OCI-LY7 (cell line): ENCODE measurements around the gene ATP6AP1. TPM values are rescaled to one million over a fixed set of nuclear protein-coding genes. Genes with fewer than 3 reads are reported as not detected.
A peak's percentile ranks its signal among the peaks of the same experiment; 100 is the strongest.

Source experiments
- BruUV-seq: library from RNA; stranded (reverse); fragments of 400-500 nt; replicated peaks from 2 replicates; lab custom pipeline; 2021; lab: Mats Ljungman, UMichigan
- CTCF ChIA-PET: fragments of 300-600 bp; sonication (Branson Sonifier 250); formaldehyde crosslinking; loops from one replicate; lab custom pipeline; 2022; ENCODE audit warnings: antibody characterized with exemption; ENCODE audit not compliant: unreplicated experiment; lab: Charles Lee
- POLR2A ChIA-PET: fragments of 300-600 bp; sonication (Branson Sonifier 250); formaldehyde crosslinking; loops from one replicate; lab custom pipeline; 2022; ENCODE audit warnings: antibody characterized with exemption; lab: Charles Lee
- DNase-seq: peaks from one replicate; pipeline ENCODE4 v3.0.0-alpha.2; 2015; ENCODE audit warnings: low spot score
- H2AFZ ChIP-seq: fragments of 200-600 bp; sonication (generic), shearing (Covaris generic); 2 replicates; pipeline ENCODE4 v1.6.1; 2014; ENCODE audit warnings: mild to moderate bottlenecking, antibody characterized with exemption, low read length, moderate library complexity
- H3K27ac ChIP-seq: fragments of 200-600 bp; sonication (generic); 2 replicates; pipeline ENCODE4 v1.5.1; 2014; ENCODE audit warnings: mixed run types, low read depth, mild to moderate bottlenecking, moderate library complexity, low read length, inconsistent platforms; ENCODE audit not compliant: poor library complexity, severe bottlenecking
- H3K36me3 ChIP-seq: fragments of 200-600 bp; sonication (generic); 2 replicates; pipeline ENCODE4 v1.6.1; 2014; ENCODE audit warnings: mild to moderate bottlenecking, antibody characterized with exemption, low read length, moderate library complexity, mixed read lengths; ENCODE audit not compliant: insufficient read depth
- H3K4me1 ChIP-seq: fragments of 200-600 bp; sonication (generic); 2 replicates; pipeline ENCODE4 v1.5.1; 2014; ENCODE audit warnings: mild to moderate bottlenecking, low read length; ENCODE audit not compliant: insufficient read depth, poor library complexity, severe bottlenecking
- H3K4me2 ChIP-seq: fragments of 200-600 bp; sonication (generic); 2 replicates; pipeline ENCODE4 v1.6.1; 2014; ENCODE audit warnings: mild to moderate bottlenecking, low read length
- H3K4me3 ChIP-seq: fragments of 200-600 bp; sonication (generic); 2 replicates; pipeline ENCODE4 v1.5.1; 2014; ENCODE audit warnings: mild to moderate bottlenecking, low read depth, low read length; ENCODE audit not compliant: poor library complexity, severe bottlenecking
- H3K79me2 ChIP-seq: fragments of 200-600 bp; sonication (generic); 2 replicates; pipeline ENCODE4 v1.6.1; 2016; ENCODE audit warnings: low read depth, mild to moderate bottlenecking, low read length, moderate library complexity, mixed read lengths; ENCODE audit not compliant: insufficient read depth
- H3K9me2 ChIP-seq: fragments of 200-600 bp; sonication (generic); 2 replicates; pipeline ENCODE4 v1.6.1; 2016; ENCODE audit warnings: mild to moderate bottlenecking, low read length, mixed read lengths; ENCODE audit not compliant: insufficient read depth
- H3K9me3 ChIP-seq: fragments of 200-600 bp; sonication (generic); 2 replicates; pipeline ENCODE4 v1.6.1; 2014; ENCODE audit warnings: mild to moderate bottlenecking, mixed run types, low read length, mixed read lengths
- H4K20me1 ChIP-seq: fragments of 200-600 bp; sonication (generic); 2 replicates; pipeline ENCODE4 v1.6.1; 2014; ENCODE audit warnings: mild to moderate bottlenecking, antibody characterized with exemption, low read length, moderate library complexity, mixed read lengths; ENCODE audit not compliant: insufficient read depth
- CTCF ChIP-seq: fragments of 200-600 bp; sonication (generic); conservative IDR thresholded peaks from 2 replicates; pipeline ENCODE4 v1.5.1; 2014; ENCODE audit warnings: mild to moderate bottlenecking, antibody characterized with exemption, low read length, moderate library complexity, mixed read lengths
- EZH2phosphoT487 ChIP-seq: fragments of 200-600 bp; sonication (generic); IDR thresholded peaks from 2 replicates; pipeline ENCODE4 v1.6.1; 2018; ENCODE audit warnings: low read depth, borderline replicate concordance, mild to moderate bottlenecking, mixed run types, antibody characterized with exemption, low read length, moderate library complexity, mixed read lengths
- intact Hi-C: fragments of 100-400 bp; cut with micrococcal nuclease; formaldehyde crosslinking; loops from one replicate; pipeline ENCODE4 v1.10.0; 2022; ENCODE audit not compliant: unreplicated experiment
- total RNA-seq, 2 experiments: library from RNA; depleted of rRNA in 1 of 2; stranded (reverse); fragments of >200 nt in 1 of 2; shearing (Covaris generic) in 1 of 2; gene quantifications; 2 replicates each; pipeline ENCODE4 v1.2.3, GENCODE V29; 2014 to 2022

The ATP6AP1 gene
- total RNA-seq, 2 experiments from 2014 or later = 26.4 to 39.5 TPM

DNA sequence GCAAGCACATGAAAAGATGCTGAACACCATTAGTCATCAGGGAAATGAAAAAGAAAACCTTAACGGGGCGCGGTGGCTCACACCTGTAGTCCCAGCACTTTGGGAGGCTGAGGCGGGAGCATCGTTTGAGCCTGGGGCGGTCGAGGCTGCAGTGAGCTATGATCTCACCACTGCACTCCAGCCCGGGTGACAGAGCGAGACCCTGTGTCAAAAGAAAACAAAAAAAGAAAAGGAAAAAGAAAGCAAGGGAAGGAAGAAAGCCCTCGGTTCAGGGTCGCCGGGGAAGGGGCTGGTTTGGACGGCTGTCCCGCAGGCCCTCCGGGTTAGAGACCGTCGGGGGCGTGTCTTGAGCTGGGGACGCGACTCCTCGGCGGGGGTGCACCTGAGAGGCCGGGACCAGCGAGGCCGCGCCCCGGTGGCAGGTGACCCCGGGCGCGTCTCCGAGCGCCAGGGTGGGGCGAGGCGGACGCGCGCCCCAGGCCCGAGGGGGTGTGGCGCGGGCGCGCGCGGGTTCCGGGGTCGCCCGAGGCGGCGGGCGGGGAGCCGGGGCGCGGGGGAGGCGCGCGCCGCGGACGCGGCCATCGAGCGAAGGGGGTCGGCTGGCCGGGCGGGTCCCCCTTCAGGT lies 29.1 kb downstream of the ATP6AP1 start:
- intact Hi-C loops = no loop called here
- POLR2A ChIA-PET = interaction anchor here (0.7 kb wide), 1 partner anchor 24 kb away, joined by 3 read pairs; no protein-coding TSS in a partner anchor
- Histone ChIP-seq H3K9me2 (no peaks in the 10 kb centered on the region), H3K36me3 (no peaks in the 10 kb centered on the region), H4K20me1 (no peaks in the 10 kb centered on the region), H3K4me1 (peaks cover 9% of the 10 kb centered on the region), H2AFZ (peak overlapping the region; percentile 61; the same call in 1 of the 2 replicates), H3K9me3 (no peaks in the 10 kb centered on the region), H3K4me2 (peak overlapping the region; percentile 64), H3K4me3 (peak overlapping the region; percentile 61), H3K27ac (no peak overlapping the region), H3K79me2 (no peaks in the 10 kb centered on the region)
- DNase-seq = peak; percentile 60
- CTCF ChIA-PET = no interaction called here
- no peak for TF ChIP-seq EZH2phosphoT487
- TF ChIP-seq CTCF = no peak
- BruUV-seq = no TSS peak

DNA sequence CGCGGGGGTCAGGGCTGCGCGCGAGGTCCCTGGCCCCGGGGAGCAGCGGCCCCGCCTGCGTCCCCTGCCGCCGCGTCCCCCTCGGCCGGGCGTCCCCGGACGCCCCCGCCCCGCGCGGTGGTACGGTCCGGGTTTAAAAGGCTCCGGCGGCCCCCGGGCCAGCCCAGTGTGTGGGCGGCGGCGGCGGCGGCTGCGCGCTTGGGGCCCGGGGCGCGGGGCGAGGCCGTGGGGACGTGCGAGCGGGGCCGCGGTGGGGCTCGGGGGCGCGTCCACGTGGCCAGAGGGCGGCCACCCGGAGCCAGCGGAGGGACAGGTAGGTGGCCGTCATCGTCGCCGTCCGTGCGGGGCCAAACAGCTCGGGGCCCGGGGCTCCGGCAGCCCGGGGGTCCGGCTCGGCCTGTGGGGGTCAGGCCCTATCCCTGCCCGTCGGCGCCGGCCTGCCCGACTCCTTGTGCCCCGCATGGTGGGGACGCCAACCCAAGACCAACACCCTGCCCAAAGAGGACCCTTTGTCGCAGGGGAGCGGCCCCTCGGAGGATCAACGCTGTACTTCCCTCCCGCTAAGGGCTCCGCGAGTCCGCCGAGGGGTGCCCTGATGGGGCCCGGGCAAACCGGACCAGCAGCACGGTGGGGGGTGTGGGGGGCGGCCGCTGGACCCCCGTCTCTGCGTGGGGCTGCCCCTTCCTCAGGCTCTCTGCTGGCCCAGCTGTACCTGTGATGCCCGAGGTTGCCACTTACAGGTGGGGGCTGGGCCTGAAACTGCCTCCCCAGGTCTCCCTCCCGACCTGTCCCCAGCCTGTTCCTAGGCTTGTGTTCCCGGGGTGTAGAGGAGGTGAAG lies 29.9 kb downstream of the ATP6AP1 start, which contains the start of gene PLXNA3:
PLXNA3 (plus strand) TSS at position 166 of the 838 bp plus-strand sequence. CDS start 1,903 bp downstream, outside the sequence.
- Histone ChIP-seq H3K9me2 (no peaks in the 10 kb centered on the region), H3K4me1 (peaks cover 9% of the 10 kb centered on the region), H3K27ac (no peak within 1 kb of the TSS), H3K36me3 (no peaks in the 10 kb centered on the region), H3K4me3 (peak within 1 kb of the TSS; percentile 61), H3K9me3 (no peaks in the 10 kb centered on the region), H3K4me2 (peak within 1 kb of the TSS; percentile 64), H2AFZ (peak within 1 kb of the TSS; percentile 61; the same call in 1 of the 2 replicates), H3K79me2 (no peaks in the 10 kb centered on the region), H4K20me1 (no peaks in the 10 kb centered on the region)
- peak; percentile 48 for DNase-seq
- intact Hi-C loops = no loop called here
- no TSS peak for BruUV-seq
- ChIA-PET CTCF (no interaction called here), POLR2A (interaction anchor here (0.7 kb wide), 1 partner anchor 23 kb away, joined by 3 read pairs; no protein-coding TSS in a partner anchor)
- TF ChIP-seq CTCF (no peak), EZH2phosphoT487 (no peak)
